ENCODE data around the gene CPA3. TPM values are rescaled to one million over a fixed set of nuclear protein-coding genes. Genes with fewer than 3 reads are reported as not detected.

Gene CPA3
- total and polyA plus RNA-seq, 4 donors = 2.2 to 37.4 (median 2.5) TPM

GRCh38 chr3:148906667-148907066 lies 41.6 kb downstream of the CPA3 start:
- H3K9me3 ChIP-seq (ENCODE audit: control insufficient read depth in 4 of 4, insufficient read depth in 3 of 4, low read length in 3 of 4) = no peaks in the 10 kb centered on the region
- no peak overlapping the region for H3K4me3 ChIP-seq
- 66 to 87% methylated on average over 2 of the region's 2 CpGs for WGBS, 2 donors
- peaks cover 0 to 6% (median 0%) of the 10 kb centered on the region in 5 donors for H3K4me1 ChIP-seq (ENCODE audit: control insufficient read depth in 5 of 5, insufficient read depth in 5 of 5, low read length in 5 of 5)
- no peak overlapping the region for H3K9ac ChIP-seq (ENCODE audit: insufficient read depth in 1 of 2, low read length in 2 of 2)
- H3K36me3 ChIP-seq (ENCODE audit: control insufficient read depth in 4 of 4, insufficient read depth in 4 of 4, low read length in 4 of 4) = no peaks in the 10 kb centered on the region
- H3K27me3 ChIP-seq (ENCODE audit: control insufficient read depth in 3 of 3, insufficient read depth in 3 of 3, low read length in 2 of 3) = no peaks in the 10 kb centered on the region
- no peak overlapping the region for H3K27ac ChIP-seq (ENCODE audit: low read depth in 1 of 2, low read length in 1 of 2)
- no peak for ATAC-seq (ENCODE audit: insufficient read depth, low FRiP score)
- no peak for TF ChIP-seq CTCF (IDR thresholded peaks at IDR 0.05; ENCODE audit: control extremely low read depth, extremely low read depth)
- DNase-seq = peak in 2 of 3 donors; percentile 36 to 46

GRCh38 chr3:148911173-148911572 lies 46.1 kb downstream of the CPA3 start:
- H3K36me3 ChIP-seq (ENCODE audit: control insufficient read depth in 4 of 4, insufficient read depth in 4 of 4, low read length in 4 of 4) = no peaks in the 10 kb centered on the region
- no peak for TF ChIP-seq CTCF (IDR thresholded peaks at IDR 0.05; ENCODE audit: control extremely low read depth, extremely low read depth)
- no peaks in the 10 kb centered on the region for H3K27me3 ChIP-seq (ENCODE audit: control insufficient read depth in 3 of 3, insufficient read depth in 3 of 3, low read length in 2 of 3)
- H3K9me3 ChIP-seq (ENCODE audit: control insufficient read depth in 4 of 4, insufficient read depth in 3 of 4, low read length in 3 of 4) = no peaks in the 10 kb centered on the region
- DNase-seq (no peak), ATAC-seq (ENCODE audit: insufficient read depth, low FRiP score) (no peak)
- H3K4me3 ChIP-seq = no peak overlapping the region
- WGBS, 2 donors = 81 to 91% methylated on average over 2 of the region's 2 CpGs
- no peaks in the 10 kb centered on the region for H3K4me1 ChIP-seq (ENCODE audit: control insufficient read depth in 5 of 5, insufficient read depth in 5 of 5, low read length in 5 of 5)
- no peak overlapping the region for H3K9ac ChIP-seq (ENCODE audit: insufficient read depth in 1 of 2, low read length in 2 of 2)
- H3K27ac ChIP-seq (ENCODE audit: low read depth in 1 of 2, low read length in 1 of 2) = no peak overlapping the region

- ATAC-seq (ENCODE audit: insufficient read depth, low FRiP score) (no peak), DNase-seq (no peak)
- WGBS, 2 donors = 94 to 97% methylated on average over 2 of the region's 2 CpGs
- Histone ChIP-seq H3K36me3 (ENCODE audit: control insufficient read depth in 4 of 4, insufficient read depth in 4 of 4, low read length in 4 of 4) (no peaks in the 10 kb centered on the region), H3K27me3 (ENCODE audit: control insufficient read depth in 3 of 3, insufficient read depth in 3 of 3, low read length in 2 of 3) (no peaks in the 10 kb centered on the region), H3K27ac (ENCODE audit: low read depth in 1 of 2, low read length in 1 of 2) (no peak overlapping the region), H3K4me3 (no peak overlapping the region), H3K4me1 (ENCODE audit: control insufficient read depth in 5 of 5, insufficient read depth in 5 of 5, low read length in 5 of 5) (no peaks in the 10 kb centered on the region), H3K9ac (ENCODE audit: insufficient read depth in 1 of 2, low read length in 2 of 2) (no peak overlapping the region), H3K9me3 (ENCODE audit: control insufficient read depth in 4 of 4, insufficient read depth in 3 of 4, low read length in 3 of 4) (no peaks in the 10 kb centered on the region)
- TF ChIP-seq CTCF (IDR thresholded peaks at IDR 0.05; ENCODE audit: control extremely low read depth, extremely low read depth) = no peak
These were observed 46.5 kb downstream of the CPA3 start for GRCh38 chr3:148911592-148911991.

Measured in lung (tissue), 12 donors.